Prostate gland (tissue), 2 donors: ENCODE results near the gene CPT2.
"Not testable (repeated sequence)": the region's sequence is repeated elsewhere in the genome, so short reads cannot be mapped to it uniquely, and the experiment has no call there.

Source experiments
- POLR2A ChIP-seq: fragments of 450-650 bp; IDR thresholded peaks from one replicate; pipeline ENCODE4 v1.6.1; 2016; ENCODE audit warnings: antibody characterized with exemption, mild to moderate bottlenecking
- TF ChIP-seq, protein P1 (sequence below), 4 experiments: fragments of 200-600 bp in 2 of 4; fragments of 450-650 bp in 2 of 4; sonication (generic) in 2 of 4; IDR thresholded peaks; 1 replicate in 3 of 4; 2 replicates in 1 of 4; pipeline ENCODE4 v1.5.1; 2016 to 2019; ENCODE audit warnings: antibody characterized with exemption in 4 of 4, mild to moderate bottlenecking in 2 of 4, moderate library complexity in 2 of 4

DNA sequence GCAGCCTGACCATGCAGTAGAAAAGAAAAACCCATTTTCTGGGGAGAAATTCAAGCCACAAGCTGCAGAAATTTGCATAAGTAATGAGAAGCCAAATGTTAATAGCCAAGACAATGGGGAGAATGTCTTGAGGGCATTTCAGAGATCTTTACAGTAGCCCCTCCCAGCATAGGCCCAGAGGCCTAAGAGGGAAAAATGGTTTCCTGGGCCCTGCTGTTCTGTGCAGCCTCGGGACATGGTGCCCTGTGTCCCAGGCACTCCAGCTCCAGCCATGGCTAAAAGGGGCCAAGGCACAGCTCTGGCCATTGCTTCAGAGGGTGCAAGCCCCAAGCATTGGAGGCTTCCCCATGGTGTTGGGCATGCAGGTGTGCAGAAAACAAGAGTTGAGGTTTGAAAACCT is 8.9 kb downstream of the CPT2 start:
- not testable (repeated sequence) for TF ChIP-seq POLR2A
- TF ChIP-seq, protein P1, sequence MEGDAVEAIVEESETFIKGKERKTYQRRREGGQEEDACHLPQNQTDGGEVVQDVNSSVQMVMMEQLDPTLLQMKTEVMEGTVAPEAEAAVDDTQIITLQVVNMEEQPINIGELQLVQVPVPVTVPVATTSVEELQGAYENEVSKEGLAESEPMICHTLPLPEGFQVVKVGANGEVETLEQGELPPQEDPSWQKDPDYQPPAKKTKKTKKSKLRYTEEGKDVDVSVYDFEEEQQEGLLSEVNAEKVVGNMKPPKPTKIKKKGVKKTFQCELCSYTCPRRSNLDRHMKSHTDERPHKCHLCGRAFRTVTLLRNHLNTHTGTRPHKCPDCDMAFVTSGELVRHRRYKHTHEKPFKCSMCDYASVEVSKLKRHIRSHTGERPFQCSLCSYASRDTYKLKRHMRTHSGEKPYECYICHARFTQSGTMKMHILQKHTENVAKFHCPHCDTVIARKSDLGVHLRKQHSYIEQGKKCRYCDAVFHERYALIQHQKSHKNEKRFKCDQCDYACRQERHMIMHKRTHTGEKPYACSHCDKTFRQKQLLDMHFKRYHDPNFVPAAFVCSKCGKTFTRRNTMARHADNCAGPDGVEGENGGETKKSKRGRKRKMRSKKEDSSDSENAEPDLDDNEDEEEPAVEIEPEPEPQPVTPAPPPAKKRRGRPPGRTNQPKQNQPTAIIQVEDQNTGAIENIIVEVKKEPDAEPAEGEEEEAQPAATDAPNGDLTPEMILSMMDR (IDR thresholded peaks at IDR 0.05): not testable (repeated sequence)
